Chondrocyte (in vitro differentiated cells): ENCODE measurements around the gene P4HB. TPM values are rescaled to one million over a fixed set of nuclear protein-coding genes. Genes with fewer than 3 reads are reported as not detected.

ENCODE experiments used
- DNase-seq: peaks from one replicate; pipeline ENCODE4 v3.0.0; 2021; ENCODE audit warnings: mixed read lengths, low spot score
- H3K27ac Mint-ChIP-seq: one replicate; pipeline ENCODE4 v1.8.0; 2021; ENCODE audit warnings: mild to moderate bottlenecking, moderate library complexity, mixed read lengths; ENCODE audit not compliant: unreplicated experiment
- H3K27me3 Mint-ChIP-seq: 2 replicates; pipeline ENCODE4 v1.8.0; 2021; ENCODE audit warnings: low read depth, mixed read lengths
- H3K36me3 Mint-ChIP-seq: 2 replicates; pipeline ENCODE4 v1.8.0; 2021; ENCODE audit warnings: low read depth, mixed read lengths
- H3K4me1 Mint-ChIP-seq: 2 replicates; pipeline ENCODE4 v1.8.0; 2021; ENCODE audit warnings: low read depth, mild to moderate bottlenecking, mixed read lengths
- H3K4me3 Mint-ChIP-seq: one replicate; pipeline ENCODE4 v1.8.0; 2021; ENCODE audit warnings: mild to moderate bottlenecking, moderate library complexity, mixed read lengths; ENCODE audit not compliant: unreplicated experiment
- H3K9me3 Mint-ChIP-seq: 2 replicates; pipeline ENCODE4 v1.8.0; 2021; ENCODE audit warnings: low read depth, mixed read lengths
- CTCF ChIP-seq: fragments of 200-600 bp; sonication (generic); IDR thresholded peaks from 2 replicates; pipeline ENCODE4 v1.5.0; 2021; ENCODE audit warnings: antibody characterized with exemption, mild to moderate bottlenecking, moderate library complexity
- long read RNA-seq: library from polyadenylated mRNA; stranded (forward); transcript quantifications from one replicate; pipeline ENCODE4 v2.0.0, GENCODE V29; 2021
- total RNA-seq: library from RNA; stranded (reverse); gene quantifications from 3 replicates; pipeline ENCODE4 v1.2.1, GENCODE V29; 2021

Gene P4HB
- 958 to 1,257 TPM (median 1,012 TPM) in 3 replicates for total RNA-seq
- long read RNA-seq, transcript P4HB-220 (11 exons, 2,453 nt), result minor isoform, 7 of 3,428 reads
- long read RNA-seq, transcript P4HB-201 (11 exons, 2,603 nt), result major isoform, 3,194 of 3,428 reads
- long read RNA-seq, transcript P4HB-215 (3 exons, 493 nt), result minor isoform, 8 of 3,428 reads
- long read RNA-seq, transcript P4HB-203 (10 exons, 1,502 nt), result minor isoform, 6 of 3,428 reads
- long read RNA-seq, partial matches to known transcripts, result 82 of 3,428 reads
- long read RNA-seq, other reads (novel, unspliced or antisense), result 121 of 3,428 reads

- peaks cover 10% of the 10 kb centered on the region for H3K36me3 Mint-ChIP-seq
- peak; percentile 10 for TF ChIP-seq CTCF
Measured at GRCh38 chr17:81859906-81860755, at the start of gene P4HB. P4HB (minus strand) TSS chr17:81860535; CDS start chr17:81860471, 64 bp downstream.

DNA sequence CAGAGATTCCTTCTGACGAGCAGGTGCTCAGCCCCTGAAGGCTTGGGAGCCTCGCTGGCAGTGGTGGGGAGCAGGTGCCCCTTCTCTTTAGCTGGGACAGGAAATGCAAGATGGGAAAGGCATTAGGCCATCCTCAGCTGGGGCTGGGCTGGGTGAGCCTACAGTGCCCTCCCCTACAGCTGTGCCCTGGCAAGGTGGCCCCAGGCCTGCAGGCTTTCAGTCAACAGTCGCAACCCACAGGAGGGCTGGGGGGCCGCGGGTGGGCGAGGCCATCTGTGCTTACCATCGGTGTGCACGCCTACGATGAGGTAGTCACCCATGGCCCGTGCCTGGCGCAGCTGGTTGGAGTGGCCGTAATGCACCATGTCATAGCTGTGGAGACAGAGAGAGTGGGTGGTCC, 48.9 kb upstream of the P4HB start:
- Mint-ChIP-seq H3K4me3 (no peak overlapping the region), H3K4me1 (peaks cover 10% of the 10 kb centered on the region), H3K27ac (no peak overlapping the region), H3K27me3 (no peaks in the 10 kb centered on the region), H3K36me3 (peaks cover 9% of the 10 kb centered on the region), H3K9me3 (no peaks in the 10 kb centered on the region)
- no peak for TF ChIP-seq CTCF
- DNase-seq, result no peak

More at GRCh38 chr17:81859906-81860755, at the start of gene P4HB:
- H3K9me3 Mint-ChIP-seq, result no peaks in the 10 kb centered on the region
- H3K4me1 Mint-ChIP-seq, result peaks cover 70% of the 10 kb centered on the region
- H3K27me3 Mint-ChIP-seq, result no peaks in the 10 kb centered on the region
- peak within 1 kb of the TSS; percentile 98 for H3K27ac Mint-ChIP-seq
- peak; percentile 92 for DNase-seq
- peak within 1 kb of the TSS; percentile 93 for H3K4me3 Mint-ChIP-seq

- H3K27ac Mint-ChIP-seq, result no peak overlapping the region
- peaks cover 10% of the 10 kb centered on the region for H3K4me1 Mint-ChIP-seq
- no peak for TF ChIP-seq CTCF
- no peaks in the 10 kb centered on the region for H3K9me3 Mint-ChIP-seq
- no peak overlapping the region for H3K4me3 Mint-ChIP-seq
- H3K36me3 Mint-ChIP-seq, result peaks cover 9% of the 10 kb centered on the region
- H3K27me3 Mint-ChIP-seq, result no peaks in the 10 kb centered on the region
- DNase-seq, result no peak
Measured at GRCh38 chr17:81908793-81909192, 48.5 kb upstream of the P4HB start.

GRCh38 chr17:81907219-81908145, 47.1 kb upstream of the P4HB start:
- Mint-ChIP-seq H3K4me3 (no peak overlapping the region), H3K9me3 (no peaks in the 10 kb centered on the region), H3K4me1 (peaks cover 10% of the 10 kb centered on the region), H3K36me3 (peaks cover 4% of the 10 kb centered on the region), H3K27ac (no peak overlapping the region), H3K27me3 (no peaks in the 10 kb centered on the region)
- DNase-seq, result no peak
- peak; percentile 20 for TF ChIP-seq CTCF
